Measurements from ENCODE around the gene TIGIT. TPM values are rescaled to one million over a fixed set of nuclear protein-coding genes. Genes with fewer than 3 reads are reported as not detected.

Gene TIGIT
- total and polyA plus RNA-seq, 10 of the 15 experiments (the other 5 are each of a cell fraction or from before 2014, with no cell fraction given), result 0.08 to 4.7 (median 0.94) TPM

DNA sequence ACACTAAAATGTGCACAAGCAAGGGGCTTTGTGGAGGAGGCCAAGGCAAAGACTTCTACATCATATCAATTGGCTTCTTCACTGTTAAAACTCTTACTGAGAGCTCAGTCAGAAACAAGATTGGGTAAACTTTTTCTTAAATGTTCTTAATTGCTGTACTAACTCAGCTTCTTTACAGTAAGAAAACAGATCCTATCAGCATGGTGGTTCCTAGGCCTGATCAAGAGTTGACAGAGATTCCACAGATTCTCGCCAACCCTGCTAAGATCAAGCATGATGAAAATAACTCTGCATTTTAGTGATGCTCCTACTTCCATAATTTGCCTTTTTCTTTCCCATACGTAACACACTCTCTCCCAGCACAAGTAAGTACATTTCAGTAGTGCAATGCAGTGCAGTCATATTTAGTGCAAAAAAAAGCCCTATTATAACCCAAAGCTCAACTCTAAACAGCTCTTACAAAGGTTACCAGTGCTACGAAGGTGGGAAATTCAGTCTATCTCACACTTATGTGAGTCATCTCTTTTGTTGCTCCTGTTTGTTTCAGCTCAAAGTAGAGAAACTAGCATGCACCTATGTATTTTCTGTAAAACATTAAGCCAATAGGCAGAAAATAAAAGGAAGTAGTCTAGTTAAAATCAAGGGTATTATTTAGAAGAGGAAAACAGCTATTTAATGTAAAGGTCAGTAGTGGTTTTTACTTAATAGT lies 29.9 kb downstream of the TIGIT start (continued):
- TF ChIP-seq, protein P1, sequence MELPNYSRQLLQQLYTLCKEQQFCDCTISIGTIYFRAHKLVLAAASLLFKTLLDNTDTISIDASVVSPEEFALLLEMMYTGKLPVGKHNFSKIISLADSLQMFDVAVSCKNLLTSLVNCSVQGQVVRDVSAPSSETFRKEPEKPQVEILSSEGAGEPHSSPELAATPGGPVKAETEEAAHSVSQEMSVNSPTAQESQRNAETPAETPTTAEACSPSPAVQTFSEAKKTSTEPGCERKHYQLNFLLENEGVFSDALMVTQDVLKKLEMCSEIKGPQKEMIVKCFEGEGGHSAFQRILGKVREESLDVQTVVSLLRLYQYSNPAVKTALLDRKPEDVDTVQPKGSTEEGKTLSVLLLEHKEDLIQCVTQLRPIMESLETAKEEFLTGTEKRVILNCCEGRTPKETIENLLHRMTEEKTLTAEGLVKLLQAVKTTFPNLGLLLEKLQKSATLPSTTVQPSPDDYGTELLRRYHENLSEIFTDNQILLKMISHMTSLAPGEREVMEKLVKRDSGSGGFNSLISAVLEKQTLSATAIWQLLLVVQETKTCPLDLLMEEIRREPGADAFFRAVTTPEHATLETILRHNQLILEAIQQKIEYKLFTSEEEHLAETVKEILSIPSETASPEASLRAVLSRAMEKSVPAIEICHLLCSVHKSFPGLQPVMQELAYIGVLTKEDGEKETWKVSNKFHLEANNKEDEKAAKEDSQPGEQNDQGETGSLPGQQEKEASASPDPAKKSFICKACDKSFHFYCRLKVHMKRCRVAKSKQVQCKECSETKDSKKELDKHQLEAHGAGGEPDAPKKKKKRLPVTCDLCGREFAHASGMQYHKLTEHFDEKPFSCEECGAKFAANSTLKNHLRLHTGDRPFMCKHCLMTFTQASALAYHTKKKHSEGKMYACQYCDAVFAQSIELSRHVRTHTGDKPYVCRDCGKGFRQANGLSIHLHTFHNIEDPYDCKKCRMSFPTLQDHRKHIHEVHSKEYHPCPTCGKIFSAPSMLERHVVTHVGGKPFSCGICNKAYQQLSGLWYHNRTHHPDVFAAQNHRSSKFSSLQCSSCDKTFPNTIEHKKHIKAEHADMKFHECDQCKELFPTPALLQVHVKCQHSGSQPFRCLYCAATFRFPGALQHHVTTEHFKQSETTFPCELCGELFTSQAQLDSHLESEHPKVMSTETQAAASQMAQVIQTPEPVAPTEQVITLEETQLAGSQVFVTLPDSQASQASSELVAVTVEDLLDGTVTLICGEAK (IDR thresholded peaks at IDR 0.05; ENCODE audit: borderline replicate concordance), result no peak
- TF ChIP-seq ATF7 (IDR thresholded peaks at IDR 0.05; ENCODE audit: low read depth) (peak; percentile 31; the same call in 1 of the 2 replicates), BHLHE40 (IDR thresholded peaks at IDR 0.05; ENCODE audit: borderline replicate concordance in 1 of 2, low read depth in 2 of 2, low read length in 1 of 2) (0 out of 4 replicates have a peak, but pooled peaks of 1 of the 2 experiments have one; percentile 33), SMC3 (IDR thresholded peaks at IDR 0.05; ENCODE audit: borderline replicate concordance, low read length) (no peak), POLR2A (IDR thresholded peaks at IDR 0.05; ENCODE audit: low read depth, low read length) (no peak), FOXK2 (IDR thresholded peaks at IDR 0.05) (no peak), ZBED1 (IDR thresholded peaks at IDR 0.05; ENCODE audit: borderline replicate concordance) (no peak)

DNA sequence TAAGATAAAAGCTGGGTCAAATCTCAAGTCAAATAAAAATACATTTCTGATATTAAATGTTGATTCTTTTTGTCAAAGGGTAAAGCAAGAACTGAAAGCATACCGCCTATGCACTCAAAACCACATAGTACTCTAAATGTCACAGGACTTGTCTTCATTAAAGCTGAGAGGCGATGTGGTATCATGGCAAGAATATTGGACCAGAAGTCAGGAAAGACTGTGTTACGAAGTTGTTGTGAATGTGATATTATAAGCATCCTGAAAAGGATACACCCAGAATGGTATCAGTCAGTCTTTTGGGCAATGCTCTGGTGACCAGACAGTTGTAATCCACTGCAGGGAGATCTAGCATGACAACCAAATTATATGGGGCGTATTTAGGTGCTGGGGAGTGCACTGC lies 33.8 kb downstream of the TIGIT start:
- ATAC-seq, result peak; percentile 62
- TF ChIP-seq ZNF687 (IDR thresholded peaks at IDR 0.05) (no peak), GATAD2B (conservative IDR thresholded peaks at IDR 0.05; ENCODE audit: low read depth) (no peak), KDM1A (IDR thresholded peaks at IDR 0.05; ENCODE audit: borderline replicate concordance) (no peak), HCFC1 (IDR thresholded peaks at IDR 0.05; ENCODE audit: low read length) (no peak), IKZF1 (conservative IDR thresholded peaks at IDR 0.05) (peak; percentile 35; the same call in 1 of the 2 replicates), HDAC6 (IDR thresholded peaks at IDR 0.05; ENCODE audit: unreplicated experiment) (no peak), ZNF384 (IDR thresholded peaks at IDR 0.05; ENCODE audit: borderline replicate concordance, low read depth, low read length) (no peak), BHLHE40 (IDR thresholded peaks at IDR 0.05; ENCODE audit: borderline replicate concordance in 1 of 2, low read depth in 2 of 2, low read length in 1 of 2) (peak in 1 of 2 experiments; percentile 21; a peak in 1 of 4 replicates)

More for the DNA sequence above, 33.8 kb downstream of the TIGIT start:
- intact Hi-C loops (cut with micrococcal nuclease; ENCODE audit: unreplicated experiment) (no loop called here), in situ Hi-C loops (cut with MboI) (no loop called here)
- no peaks in the 10 kb centered on the region for H3K79me2 ChIP-seq (ENCODE audit: control insufficient read depth, insufficient read depth, low read length)
- SMC1A ChIA-PET (ENCODE audit: uncharacterized antibody, unreplicated experiment), result interaction anchor here (1.0 to 5.8 kb wide), 3 partner anchors 13 to 35 kb away, joined by 3 to 42 read pairs (median 15); partner anchors contain the start of gene TIGIT
- WGBS (ENCODE audit: insufficient coverage, insufficient replicate concordance, low lambda C conversion rate, missing lambda C conversion rate), result 66% methylated on average over 4 of the region's 4 CpGs
- FAIRE-seq (no peak), DNase-seq (ENCODE audit: low read depth, low spot score) (no peak)
- H3K4me2 ChIP-seq (ENCODE audit: control insufficient read depth, insufficient read depth), result peak overlapping the region; percentile 41; the same call in 1 of the 2 replicates
- POLR2A ChIA-PET, result interaction anchor here (0.8 to 1.5 kb wide), 5 partner anchors 14 to 114 kb away, joined by 3 to 6 read pairs (median 3); no protein-coding TSS in a partner anchor
- H3K4me3 ChIP-seq, result no peak overlapping the region
- peaks cover 7% of the 10 kb centered on the region; the same call in 2 of the 3 replicates for H3K9me3 ChIP-seq (replicated peaks; ENCODE audit: control insufficient read depth, insufficient read depth, low read length)
- H3K9ac ChIP-seq (ENCODE audit: control insufficient read depth, insufficient read depth, low read length), result no peak overlapping the region
- no peaks in the 10 kb centered on the region for H4K20me1 ChIP-seq (ENCODE audit: control insufficient read depth, insufficient read depth)
- peaks cover 10% of the 10 kb centered on the region; the same call in 1 of the 2 replicates for H3K4me1 ChIP-seq (ENCODE audit: control insufficient read depth, insufficient read depth, low read length)
- no peaks in the 10 kb centered on the region for H3K36me3 ChIP-seq (ENCODE audit: control insufficient read depth in 2 of 2, insufficient read depth in 2 of 2, low read length in 1 of 2)
- no peak overlapping the region for H2AFZ ChIP-seq (ENCODE audit: control insufficient read depth, low read depth, low read length)
- no TSS peak for BruUV-seq (replicated peaks)
- H3K27ac ChIP-seq (ENCODE audit: control insufficient read depth, insufficient read depth), result no peak overlapping the region; the same call in 1 of the 2 replicates
- RAD21 ChIA-PET (ENCODE audit: unreplicated experiment), result interaction anchor here (1.0 to 4.6 kb wide), 10 partner anchors 9 to 173 kb away, joined by 3 to 43 read pairs (median 3); no protein-coding TSS in a partner anchor
- CTCF ChIA-PET, result interaction anchor here (1.0 to 5.1 kb wide), 7 partner anchors 8 to 91 kb away, joined by 3 to 39 read pairs (median 8); no protein-coding TSS in a partner anchor
- no peaks in the 10 kb centered on the region for H3K27me3 ChIP-seq (replicated peaks in 1 of 2; ENCODE audit: control insufficient read depth in 2 of 2, insufficient read depth in 2 of 2, low read length in 1 of 2)

All from GM12878 (cell line).